ENCODE results near the gene CENPV. TPM values are rescaled to one million over a fixed set of nuclear protein-coding genes. Genes with fewer than 3 reads are reported as not detected.

The CENPV gene
- total and polyA plus RNA-seq, 2 of the 13 experiments (the other 11 are each of a cell fraction or from before 2014, with no cell fraction given): 193 to 292 TPM

DNA sequence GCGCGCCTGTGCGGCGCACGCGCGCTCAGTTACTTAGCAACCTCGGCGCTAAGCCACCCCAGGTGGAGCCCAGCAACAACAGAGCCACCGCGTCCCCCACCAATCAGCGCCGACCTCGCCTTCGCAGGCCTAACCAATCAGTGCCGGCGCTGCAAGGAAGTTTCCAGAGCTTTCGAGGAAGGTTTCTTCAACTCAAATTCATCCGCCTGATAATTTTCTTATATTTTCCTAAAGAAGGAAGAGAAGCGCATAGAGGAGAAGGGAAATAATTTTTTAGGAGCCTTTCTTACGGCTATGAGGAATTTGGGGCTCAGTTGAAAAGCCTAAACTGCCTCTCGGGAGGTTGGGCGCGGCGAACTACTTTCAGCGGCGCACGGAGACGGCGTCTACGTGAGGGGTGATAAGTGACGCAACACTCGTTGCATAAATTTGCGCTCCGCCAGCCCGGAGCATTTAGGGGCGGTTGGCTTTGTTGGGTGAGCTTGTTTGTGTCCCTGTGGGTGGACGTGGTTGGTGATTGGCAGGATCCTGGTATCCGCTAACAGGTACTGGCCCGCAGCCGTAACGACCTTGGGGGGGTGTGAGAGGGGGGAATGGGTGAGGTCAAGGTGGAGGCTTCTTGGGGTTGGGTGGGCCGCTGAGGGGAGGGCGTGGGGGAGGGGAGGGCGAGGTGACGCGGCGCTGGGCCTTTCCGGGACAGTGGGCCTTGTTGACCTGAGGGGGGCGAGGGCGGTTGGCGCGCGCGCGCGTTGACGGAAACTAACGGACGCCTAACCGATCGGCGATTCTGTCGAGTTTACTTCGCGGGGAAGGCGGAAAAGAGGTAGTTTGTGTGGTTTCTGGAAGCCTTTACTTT, 27.6 kb upstream of the CENPV start, which contains the start of gene UBB (continued):
- TF ChIP-seq ZNF101 (CRISPR knock-in tag; IDR thresholded peaks at IDR 0.05; ENCODE audit: borderline replicate concordance, low read depth): no peak
- TF ChIP-seq GABPA (IDR thresholded peaks at IDR 0.05; ENCODE audit: low read depth, low read length): no peak
- TF ChIP-seq GABPA (CRISPR knock-in tag; IDR thresholded peaks at IDR 0.05; ENCODE audit: low read depth): no peak; the same call in none of the 2 replicates
- peak; percentile 100 for TF ChIP-seq POLR2AphosphoS5 (IDR thresholded peaks at IDR 0.05; ENCODE audit: low read depth, low read length)
- peak; percentile 90 for TF ChIP-seq NFYC (CRISPR knock-in tag; IDR thresholded peaks at IDR 0.05)
- TF ChIP-seq ZNF746 (CRISPR knock-in tag; IDR thresholded peaks at IDR 0.05): peak; percentile 87
- TF ChIP-seq, protein P1, sequence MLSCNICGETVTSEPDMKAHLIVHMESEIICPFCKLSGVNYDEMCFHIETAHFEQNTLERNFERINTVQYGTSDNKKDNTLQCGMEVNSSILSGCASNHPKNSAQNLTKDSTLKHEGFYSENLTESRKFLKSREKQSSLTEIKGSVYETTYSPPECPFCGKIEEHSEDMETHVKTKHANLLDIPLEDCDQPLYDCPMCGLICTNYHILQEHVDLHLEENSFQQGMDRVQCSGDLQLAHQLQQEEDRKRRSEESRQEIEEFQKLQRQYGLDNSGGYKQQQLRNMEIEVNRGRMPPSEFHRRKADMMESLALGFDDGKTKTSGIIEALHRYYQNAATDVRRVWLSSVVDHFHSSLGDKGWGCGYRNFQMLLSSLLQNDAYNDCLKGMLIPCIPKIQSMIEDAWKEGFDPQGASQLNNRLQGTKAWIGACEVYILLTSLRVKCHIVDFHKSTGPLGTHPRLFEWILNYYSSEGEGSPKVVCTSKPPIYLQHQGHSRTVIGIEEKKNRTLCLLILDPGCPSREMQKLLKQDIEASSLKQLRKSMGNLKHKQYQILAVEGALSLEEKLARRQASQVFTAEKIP (CRISPR knock-in tag; IDR thresholded peaks at IDR 0.05; ENCODE audit: borderline replicate concordance): no peak
- TF ChIP-seq ZNF34 (CRISPR knock-in tag; IDR thresholded peaks at IDR 0.05; ENCODE audit: borderline replicate concordance): 0 out of 2 replicates have a peak, but pooled peaks have one; percentile 37
- peak; percentile 94 for TF ChIP-seq ZNF816 (CRISPR knock-in tag; IDR thresholded peaks at IDR 0.05; ENCODE audit: borderline replicate concordance)
- TF ChIP-seq, protein P2, sequence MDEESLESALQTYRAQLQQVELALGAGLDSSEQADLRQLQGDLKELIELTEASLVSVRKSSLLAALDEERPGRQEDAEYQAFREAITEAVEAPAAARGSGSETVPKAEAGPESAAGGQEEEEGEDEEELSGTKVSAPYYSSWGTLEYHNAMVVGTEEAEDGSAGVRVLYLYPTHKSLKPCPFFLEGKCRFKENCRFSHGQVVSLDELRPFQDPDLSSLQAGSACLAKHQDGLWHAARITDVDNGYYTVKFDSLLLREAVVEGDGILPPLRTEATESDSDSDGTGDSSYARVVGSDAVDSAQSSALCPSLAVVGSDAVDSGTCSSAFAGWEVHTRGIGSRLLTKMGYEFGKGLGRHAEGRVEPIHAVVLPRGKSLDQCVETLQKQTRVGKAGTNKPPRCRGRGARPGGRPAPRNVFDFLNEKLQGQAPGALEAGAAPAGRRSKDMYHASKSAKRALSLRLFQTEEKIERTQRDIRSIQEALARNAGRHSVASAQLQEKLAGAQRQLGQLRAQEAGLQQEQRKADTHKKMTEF (CRISPR knock-in tag; IDR thresholded peaks at IDR 0.05): peak; percentile 79; the same call in 1 of the 2 replicates
- TF ChIP-seq ZNF678 (CRISPR knock-in tag; IDR thresholded peaks at IDR 0.05): no peak
- peak; percentile 86 for TF ChIP-seq ZNF589 (CRISPR knock-in tag; conservative IDR thresholded peaks at IDR 0.05)
- 0 out of 2 replicates have a peak, but pooled peaks have one; percentile 82 for TF ChIP-seq ZSCAN12 (CRISPR knock-in tag; IDR thresholded peaks at IDR 0.05)
- TF ChIP-seq ZBTB1 (CRISPR knock-in tag; IDR thresholded peaks at IDR 0.05; ENCODE audit: borderline replicate concordance): no peak
- TF ChIP-seq, protein P3, sequence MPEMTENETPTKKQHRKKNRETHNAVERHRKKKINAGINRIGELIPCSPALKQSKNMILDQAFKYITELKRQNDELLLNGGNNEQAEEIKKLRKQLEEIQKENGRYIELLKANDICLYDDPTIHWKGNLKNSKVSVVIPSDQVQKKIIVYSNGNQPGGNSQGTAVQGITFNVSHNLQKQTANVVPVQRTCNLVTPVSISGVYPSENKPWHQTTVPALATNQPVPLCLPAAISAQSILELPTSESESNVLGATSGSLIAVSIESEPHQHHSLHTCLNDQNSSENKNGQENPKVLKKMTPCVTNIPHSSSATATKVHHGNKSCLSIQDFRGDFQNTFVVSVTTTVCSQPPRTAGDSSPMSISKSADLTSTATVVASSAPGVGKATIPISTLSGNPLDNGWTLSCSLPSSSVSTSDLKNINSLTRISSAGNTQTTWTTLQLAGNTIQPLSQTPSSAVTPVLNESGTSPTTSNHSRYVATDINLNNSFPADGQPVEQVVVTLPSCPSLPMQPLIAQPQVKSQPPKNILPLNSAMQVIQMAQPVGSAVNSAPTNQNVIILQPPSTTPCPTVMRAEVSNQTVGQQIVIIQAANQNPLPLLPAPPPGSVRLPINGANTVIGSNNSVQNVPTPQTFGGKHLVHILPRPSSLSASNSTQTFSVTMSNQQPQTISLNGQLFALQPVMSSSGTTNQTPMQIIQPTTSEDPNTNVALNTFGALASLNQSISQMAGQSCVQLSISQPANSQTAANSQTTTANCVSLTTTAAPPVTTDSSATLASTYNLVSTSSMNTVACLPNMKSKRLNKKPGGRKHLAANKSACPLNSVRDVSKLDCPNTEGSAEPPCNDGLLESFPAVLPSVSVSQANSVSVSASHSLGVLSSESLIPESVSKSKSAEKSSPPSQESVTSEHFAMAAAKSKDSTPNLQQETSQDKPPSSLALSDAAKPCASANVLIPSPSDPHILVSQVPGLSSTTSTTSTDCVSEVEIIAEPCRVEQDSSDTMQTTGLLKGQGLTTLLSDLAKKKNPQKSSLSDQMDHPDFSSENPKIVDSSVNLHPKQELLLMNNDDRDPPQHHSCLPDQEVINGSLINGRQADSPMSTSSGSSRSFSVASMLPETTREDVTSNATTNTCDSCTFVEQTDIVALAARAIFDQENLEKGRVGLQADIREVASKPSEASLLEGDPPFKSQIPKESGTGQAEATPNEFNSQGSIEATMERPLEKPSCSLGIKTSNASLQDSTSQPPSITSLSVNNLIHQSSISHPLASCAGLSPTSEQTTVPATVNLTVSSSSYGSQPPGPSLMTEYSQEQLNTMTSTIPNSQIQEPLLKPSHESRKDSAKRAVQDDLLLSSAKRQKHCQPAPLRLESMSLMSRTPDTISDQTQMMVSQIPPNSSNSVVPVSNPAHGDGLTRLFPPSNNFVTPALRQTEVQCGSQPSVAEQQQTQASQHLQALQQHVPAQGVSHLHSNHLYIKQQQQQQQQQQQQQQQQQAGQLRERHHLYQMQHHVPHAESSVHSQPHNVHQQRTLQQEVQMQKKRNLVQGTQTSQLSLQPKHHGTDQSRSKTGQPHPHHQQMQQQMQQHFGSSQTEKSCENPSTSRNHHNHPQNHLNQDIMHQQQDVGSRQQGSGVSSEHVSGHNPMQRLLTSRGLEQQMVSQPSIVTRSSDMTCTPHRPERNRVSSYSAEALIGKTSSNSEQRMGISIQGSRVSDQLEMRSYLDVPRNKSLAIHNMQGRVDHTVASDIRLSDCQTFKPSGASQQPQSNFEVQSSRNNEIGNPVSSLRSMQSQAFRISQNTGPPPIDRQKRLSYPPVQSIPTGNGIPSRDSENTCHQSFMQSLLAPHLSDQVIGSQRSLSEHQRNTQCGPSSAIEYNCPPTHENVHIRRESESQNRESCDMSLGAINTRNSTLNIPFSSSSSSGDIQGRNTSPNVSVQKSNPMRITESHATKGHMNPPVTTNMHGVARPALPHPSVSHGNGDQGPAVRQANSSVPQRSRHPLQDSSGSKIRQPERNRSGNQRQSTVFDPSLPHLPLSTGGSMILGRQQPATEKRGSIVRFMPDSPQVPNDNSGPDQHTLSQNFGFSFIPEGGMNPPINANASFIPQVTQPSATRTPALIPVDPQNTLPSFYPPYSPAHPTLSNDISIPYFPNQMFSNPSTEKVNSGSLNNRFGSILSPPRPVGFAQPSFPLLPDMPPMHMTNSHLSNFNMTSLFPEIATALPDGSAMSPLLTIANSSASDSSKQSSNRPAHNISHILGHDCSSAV (CRISPR knock-in tag; IDR thresholded peaks at IDR 0.05; ENCODE audit: borderline replicate concordance): no peak
- TF ChIP-seq BHLHE40 (IDR thresholded peaks at IDR 0.05; ENCODE audit: low read length): 0 out of 2 replicates have a peak, but pooled peaks have one; percentile 4
- TF ChIP-seq ZNF546 (CRISPR knock-in tag; conservative IDR thresholded peaks at IDR 0.05): peak; percentile 31; the same call in 1 of the 2 replicates
- TF ChIP-seq KLF16 (CRISPR knock-in tag; IDR thresholded peaks at IDR 0.05): peak in 1 of 2 experiments; percentile 87; a peak in 2 of 4 replicates

All from HepG2 (cell line).